Astrocyte (in vitro differentiated cells and primary cell): ENCODE measurements around the gene IL4I1. TPM values are rescaled to one million over a fixed set of nuclear protein-coding genes. Genes with fewer than 3 reads are reported as not detected.

Experiments
- DNase-seq: peaks from one replicate; pipeline ENCODE4 v3.0.0-alpha.2; 2010; ENCODE audit warnings: low read depth
- FAIRE-seq: peaks from 2 replicates; lab custom pipeline; 2011; peaks lifted over from hg19 to GRCh38; lab: Jason Lieb, UNC
- H2AFZ ChIP-seq: 2 replicates; pipeline ENCODE4 v1.6.0; 2012; ENCODE audit warnings: low read depth, low read length, inconsistent platforms
- H3K27ac ChIP-seq: 2 replicates; pipeline ENCODE4 v1.5.1; 2011; ENCODE audit warnings: low read depth, low read length, inconsistent platforms
- H3K27me3 ChIP-seq: 2 replicates; pipeline ENCODE4 v1.6.0; 2011; ENCODE audit warnings: low read length, inconsistent platforms; ENCODE audit not compliant: insufficient read depth
- H3K36me3 ChIP-seq: 2 replicates; pipeline ENCODE4 v1.5.1; 2011; ENCODE audit warnings: low read length, inconsistent platforms; ENCODE audit not compliant: insufficient read depth
- H3K4me1 ChIP-seq: 2 replicates; pipeline ENCODE4 v1.5.1; 2011; ENCODE audit warnings: low read length, inconsistent platforms; ENCODE audit not compliant: insufficient read depth
- H3K4me2 ChIP-seq: 2 replicates; pipeline ENCODE4 v1.6.0; 2012; ENCODE audit warnings: low read length, inconsistent platforms
- H3K4me3 ChIP-seq: 2 replicates; pipeline ENCODE4 v1.5.1; 2011; ENCODE audit warnings: low read depth, mild to moderate bottlenecking, low read length, inconsistent platforms; ENCODE audit not compliant: insufficient read depth
- H3K79me2 ChIP-seq: 2 replicates; pipeline ENCODE4 v1.6.0; 2012; ENCODE audit warnings: mild to moderate bottlenecking, low read length, inconsistent platforms; ENCODE audit not compliant: insufficient read depth
- H3K9ac ChIP-seq: 2 replicates; pipeline ENCODE4 v1.6.0; 2012; ENCODE audit warnings: mild to moderate bottlenecking, low read length, inconsistent platforms
- H3K9me3 ChIP-seq: 2 replicates; pipeline ENCODE4 v1.5.1; 2012; ENCODE audit warnings: low read depth, mild to moderate bottlenecking, low read length, inconsistent platforms; ENCODE audit not compliant: insufficient read depth
- H4K20me1 ChIP-seq: 2 replicates; pipeline ENCODE4 v1.6.0; 2012; ENCODE audit warnings: low read length, inconsistent platforms; ENCODE audit not compliant: insufficient read depth
- H3K27ac Mint-ChIP-seq: one replicate; pipeline ENCODE4 v1.8.0; 2021; ENCODE audit warnings: mild to moderate bottlenecking, mixed read lengths; ENCODE audit not compliant: unreplicated experiment
- H3K27me3 Mint-ChIP-seq: one replicate; pipeline ENCODE4 v1.8.0; 2021; ENCODE audit warnings: low read depth, mixed read lengths; ENCODE audit not compliant: unreplicated experiment
- H3K36me3 Mint-ChIP-seq: one replicate; pipeline ENCODE4 v1.8.0; 2021; ENCODE audit warnings: low read depth, mixed read lengths; ENCODE audit not compliant: unreplicated experiment
- H3K4me1 Mint-ChIP-seq: one replicate; pipeline ENCODE4 v1.8.0; 2021; ENCODE audit warnings: low read depth, mixed read lengths; ENCODE audit not compliant: unreplicated experiment
- H3K4me3 Mint-ChIP-seq: one replicate; pipeline ENCODE4 v1.8.0; 2021; ENCODE audit warnings: mild to moderate bottlenecking, moderate library complexity, mixed read lengths; ENCODE audit not compliant: unreplicated experiment
- H3K9me3 Mint-ChIP-seq: one replicate; pipeline ENCODE4 v1.8.0; 2021; ENCODE audit warnings: mild to moderate bottlenecking, mixed read lengths; ENCODE audit not compliant: unreplicated experiment
- CTCF ChIP-seq: IDR thresholded peaks from 2 replicates; pipeline ENCODE4 v1.5.1; 2011; ENCODE audit warnings: low read depth, mild to moderate bottlenecking, inconsistent platforms, low read length, moderate library complexity; ENCODE audit not compliant: insufficient read depth
- EZH2 ChIP-seq: IDR thresholded peaks from 2 replicates; pipeline ENCODE4 v1.6.1; 2012; ENCODE audit warnings: mild to moderate bottlenecking, low read length, inconsistent platforms; ENCODE audit not compliant: insufficient read depth
- total RNA-seq: library from RNA; stranded (reverse); gene quantifications from 2 replicates; pipeline ENCODE4 v1.2.1, GENCODE V29; 2021

IL4I1 gene
- total RNA-seq, 1 donor from 2014 or later, result 0.27 TPM

GRCh38 chr19:49930483-49931011 is 33.9 kb upstream of the IL4I1 start:
- Histone ChIP-seq H2AFZ (no peak overlapping the region), H3K36me3 (peaks cover 4% of the 10 kb centered on the region), H3K79me2 (peaks cover 35% of the 10 kb centered on the region), H3K27me3 (no peaks in the 10 kb centered on the region), H3K4me1 (peaks cover 6% of the 10 kb centered on the region), H3K27ac (no peak overlapping the region), H3K9ac (no peak overlapping the region), H4K20me1 (peaks cover 17% of the 10 kb centered on the region), H3K9me3 (no peaks in the 10 kb centered on the region), H3K4me3 (peak overlapping the region; percentile 43), H3K4me2 (peak overlapping the region; percentile 98)
- Mint-ChIP-seq H3K27me3 (no peaks in the 10 kb centered on the region), H3K4me3 (peak overlapping the region; percentile 97), H3K27ac (peak overlapping the region; percentile 93), H3K36me3 (peaks cover 23% of the 10 kb centered on the region), H3K4me1 (peaks cover 5% of the 10 kb centered on the region), H3K9me3 (peaks cover 2% of the 10 kb centered on the region)
- no peak for DNase-seq
- no peak for TF ChIP-seq CTCF
- no peak for TF ChIP-seq EZH2
- no peak for FAIRE-seq

DNA sequence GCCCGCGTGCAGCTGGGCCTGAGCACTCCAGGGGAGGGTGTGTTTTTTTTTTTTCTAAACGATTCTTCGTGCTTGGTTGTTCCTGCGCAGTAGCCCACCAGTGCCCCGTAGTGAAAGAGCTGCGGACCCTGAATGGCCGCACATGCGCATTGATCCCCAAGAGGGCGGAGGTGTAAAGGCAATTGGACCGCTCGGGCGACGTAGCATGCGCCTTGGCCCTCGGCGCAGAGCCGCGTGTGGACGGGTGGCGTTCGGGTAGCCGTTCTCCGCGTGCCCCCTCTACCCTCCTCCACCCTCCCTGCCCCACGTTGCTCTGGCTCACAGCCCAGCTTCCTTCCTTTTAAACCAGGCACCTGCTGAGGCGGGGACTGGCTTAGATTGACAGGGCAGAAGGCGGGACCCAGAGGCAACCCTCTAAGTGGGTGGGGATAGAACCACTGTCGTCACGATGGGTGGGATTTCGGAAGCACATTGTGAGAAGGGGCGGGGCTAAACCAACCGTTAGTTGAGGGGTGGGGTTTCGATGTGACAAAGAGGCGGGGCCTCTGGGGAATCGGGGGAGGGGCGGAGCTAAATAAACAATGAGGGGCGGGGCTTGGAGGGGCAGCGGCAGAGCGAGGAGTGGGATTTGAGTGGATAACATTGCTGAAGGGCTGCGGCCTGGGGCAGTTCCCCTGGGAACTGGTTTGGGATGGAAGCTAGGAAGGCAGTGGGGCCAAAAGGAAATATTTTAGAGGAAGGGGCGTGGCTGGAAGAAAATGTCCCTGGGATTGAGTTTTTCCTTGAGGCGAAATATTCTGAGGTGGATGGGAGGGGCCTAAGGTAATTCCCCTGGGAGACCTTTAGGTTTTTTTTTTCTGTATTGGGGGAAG is 33.2 kb upstream of the IL4I1 start:
- DNase-seq, result peak; percentile 91
- H3K27me3 ChIP-seq, result no peaks in the 10 kb centered on the region
- peak overlapping the region; percentile 92 for H3K9ac ChIP-seq
- H3K36me3 Mint-ChIP-seq, result peaks cover 23% of the 10 kb centered on the region
- no peaks in the 10 kb centered on the region for H3K9me3 ChIP-seq
- no peak for FAIRE-seq
- H3K36me3 ChIP-seq, result peaks cover 6% of the 10 kb centered on the region
- H3K4me1 Mint-ChIP-seq, result peaks cover 5% of the 10 kb centered on the region
- H2AFZ ChIP-seq, result peak overlapping the region; percentile 91
- peak overlapping the region; percentile 98 for H3K4me2 ChIP-seq
- H3K4me1 ChIP-seq, result peaks cover 6% of the 10 kb centered on the region
- peak overlapping the region; percentile 97 for H3K4me3 Mint-ChIP-seq
- H3K4me3 ChIP-seq, result peak overlapping the region; percentile 87
- peak overlapping the region; percentile 88 for H3K27ac ChIP-seq
- no peaks in the 10 kb centered on the region for H3K27me3 Mint-ChIP-seq
- no peak for TF ChIP-seq EZH2
- TF ChIP-seq CTCF, result no peak
- H3K9me3 Mint-ChIP-seq, result peaks cover 2% of the 10 kb centered on the region
- peaks cover 24% of the 10 kb centered on the region for H4K20me1 ChIP-seq
- H3K79me2 ChIP-seq, result peaks cover 42% of the 10 kb centered on the region
- H3K27ac Mint-ChIP-seq, result peak overlapping the region; percentile 93
